Activated CD8-positive, alpha-beta memory T cell treated with anti-CD3 and anti-CD28 coated beads, Interleukin-2, amount 50 U/mL, for 24 hours (primary cell): Measurements from ENCODE around the gene PIP5K1C.
A peak's percentile ranks its signal among the peaks of the same experiment; 100 is the strongest.

Experiments used
- DNase-seq: peaks from one replicate; pipeline ENCODE4 v3.0.0-alpha.2; 2020; ENCODE audit errors: extremely low read depth

The PIP5K1C gene

GRCh38 chr19:3700242-3701032, at the start of gene PIP5K1C:
Gene PIP5K1C (minus strand): TSS chr19:3700468. CDS start chr19:3700390, 78 bp downstream.
- DNase-seq: peak; percentile 80

GRCh38 chr19:3748965-3749364, 48.7 kb upstream of the PIP5K1C start:
- no peak for DNase-seq

- DNase-seq: no peak
Measured at GRCh38 chr19:3746371-3747056, 46.2 kb upstream of the PIP5K1C start.

GRCh38 chr19:3745363-3746045, 45.2 kb upstream of the PIP5K1C start:
- DNase-seq: no peak

- no peak for DNase-seq
Measured at GRCh38 chr19:3743486-3743885, 43.2 kb upstream of the PIP5K1C start.

GRCh38 chr19:3740431-3740830, 40.2 kb upstream of the PIP5K1C start:
- DNase-seq: no peak

GRCh38 chr19:3738477-3739220, 38.4 kb upstream of the PIP5K1C start:
- no peak for DNase-seq

GRCh38 chr19:3737487-3738205, 37.4 kb upstream of the PIP5K1C start:
- DNase-seq: no peak

GRCh38 chr19:3736106-3736724, 35.9 kb upstream of the PIP5K1C start:
- DNase-seq: no peak

GRCh38 chr19:3734310-3734600, 34.0 kb upstream of the PIP5K1C start:
- no peak for DNase-seq

GRCh38 chr19:3733549-3734309, 33.5 kb upstream of the PIP5K1C start:
- no peak for DNase-seq

- DNase-seq: no peak
Measured at GRCh38 chr19:3732108-3732507, 31.8 kb upstream of the PIP5K1C start.

GRCh38 chr19:3730457-3730958, 30.2 kb upstream of the PIP5K1C start:
- no peak for DNase-seq

- DNase-seq: no peak
Measured at GRCh38 chr19:3725640-3726310, 25.5 kb upstream of the PIP5K1C start.

- no peak for DNase-seq
Measured at GRCh38 chr19:3725121-3725520, 24.9 kb upstream of the PIP5K1C start.

GRCh38 chr19:3723883-3724282, 23.6 kb upstream of the PIP5K1C start:
- no peak for DNase-seq

- no peak for DNase-seq
Measured at GRCh38 chr19:3723110-3723488, 22.8 kb upstream of the PIP5K1C start.

- no peak for DNase-seq
Measured at GRCh38 chr19:3722443-3723109, 22.3 kb upstream of the PIP5K1C start.

GRCh38 chr19:3721887-3722442, 21.7 kb upstream of the PIP5K1C start:
- DNase-seq: no peak
